HG03064 (cell line): Measurements from ENCODE around the gene HAVCR1.
"Not testable (repeated sequence)": the region's sequence is repeated elsewhere in the genome, so short reads cannot be mapped to it uniquely, and the experiment has no call there.

Source experiments
- ATAC-seq: cut with Tn5 transposase; IDR thresholded peaks from one replicate; pipeline ENCODE4 v1.9.1; 2021; ENCODE audit warnings: low read depth; ENCODE audit not compliant: unreplicated experiment

HAVCR1 gene

DNA sequence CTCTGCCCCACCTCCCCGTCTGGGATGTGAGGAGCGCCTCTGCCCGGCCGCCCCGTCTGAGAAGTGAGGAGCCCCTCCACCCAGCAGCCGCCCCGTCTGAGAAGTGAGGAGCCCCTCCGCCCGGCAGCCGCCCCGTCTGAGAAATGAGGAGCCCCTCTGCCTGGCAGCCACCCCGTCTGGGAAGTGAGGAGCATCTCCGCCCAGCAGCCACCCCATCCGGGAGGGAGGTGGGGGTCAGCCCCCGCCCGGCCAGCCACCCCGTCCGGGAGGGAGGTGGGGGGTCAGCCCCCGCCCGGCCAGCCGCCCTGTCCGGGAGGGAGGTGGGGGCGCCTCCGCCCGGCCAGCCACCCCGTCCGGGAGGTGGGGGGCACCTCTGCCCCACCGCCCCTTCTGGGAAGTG lies 44.8 kb downstream of the HAVCR1 start:
- not testable (repeated sequence) for ATAC-seq

GRCh38 chr5:157006262-157006661 lies 52.7 kb downstream of the HAVCR1 start:
- ATAC-seq, result no peak

DNA sequence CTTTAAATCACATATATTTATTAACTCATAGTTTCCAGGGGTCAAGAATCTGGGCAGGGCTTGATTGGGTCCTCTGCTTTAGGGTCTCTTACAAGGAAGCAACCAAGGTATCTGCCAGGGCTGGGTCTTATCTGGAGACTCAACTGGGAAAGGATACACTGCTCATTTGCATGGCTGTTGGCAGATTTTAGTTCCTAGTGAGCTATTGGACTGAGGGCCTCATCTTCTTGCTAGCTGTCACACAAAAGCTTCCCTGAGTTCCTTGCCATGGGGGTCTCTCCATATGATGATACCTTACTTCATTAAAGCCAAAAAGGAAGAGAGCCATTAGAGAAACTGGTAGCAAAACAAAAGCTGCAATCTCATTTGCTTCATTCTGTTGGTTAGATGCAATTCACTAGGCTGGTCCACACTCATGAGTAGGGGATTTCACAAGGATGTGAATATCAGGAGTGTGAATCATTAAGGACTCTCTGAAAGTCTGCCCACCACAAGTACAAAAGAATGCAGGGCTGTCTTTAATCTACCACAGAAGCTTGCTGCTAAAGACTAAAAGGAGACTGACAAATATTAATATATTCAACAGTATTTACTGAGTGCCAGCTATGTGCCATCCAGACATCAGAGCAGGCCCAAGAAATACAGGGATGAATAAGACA lies 53.9 kb downstream of the HAVCR1 start:
- no peak for ATAC-seq

DNA sequence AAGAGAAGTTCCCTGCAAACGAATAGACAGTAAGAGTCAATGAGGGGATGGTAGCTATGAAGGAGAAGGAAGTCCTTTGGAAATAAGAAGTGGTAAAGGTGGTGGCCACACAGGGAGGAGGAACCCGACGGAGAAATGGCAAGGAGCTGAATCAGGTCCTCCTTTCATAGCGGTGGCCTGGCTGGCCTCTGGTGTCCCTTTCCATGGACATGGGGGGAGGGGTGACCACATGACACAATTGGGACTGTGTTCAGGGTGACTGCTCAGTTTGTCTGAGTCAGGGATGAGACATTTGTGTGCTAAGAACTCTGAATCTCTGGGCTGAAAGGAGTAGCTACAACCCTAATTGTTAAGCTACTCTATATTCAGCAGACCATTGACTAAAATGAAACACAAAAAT lies 67.2 kb downstream of the HAVCR1 start:
- ATAC-seq, result no peak

DNA sequence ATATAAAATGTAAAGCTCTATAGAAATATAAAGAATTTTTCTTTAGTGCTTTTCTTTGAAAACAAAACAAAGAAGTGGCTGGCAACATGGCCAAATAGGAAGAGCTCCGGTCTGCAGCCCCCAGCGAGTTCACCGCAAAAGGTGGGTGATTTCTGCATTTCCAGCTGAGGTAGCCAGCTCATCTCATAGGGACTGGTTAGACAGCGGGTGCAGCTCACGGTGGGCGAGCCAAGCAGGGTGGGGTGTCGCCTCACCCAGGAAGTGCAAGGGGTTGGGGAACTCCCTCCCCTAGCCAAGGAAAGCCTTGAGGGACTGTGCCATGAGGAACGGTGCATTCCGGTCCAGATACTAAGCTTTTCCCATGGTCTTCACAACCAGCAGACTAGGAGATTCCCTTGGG lies 74.9 kb downstream of the HAVCR1 start:
- no peak for ATAC-seq

GRCh38 chr5:156981481-156981880 lies 77.4 kb downstream of the HAVCR1 start:
- no peak for ATAC-seq
